Colonic mucosa (tissue), 4 donors: ENCODE data around the gene ZNF71. TPM values are rescaled to one million over a fixed set of nuclear protein-coding genes. Genes with fewer than 3 reads are reported as not detected.
"Not testable (repeated sequence)": the region's sequence is repeated elsewhere in the genome, so short reads cannot be mapped to it uniquely, and the experiment has no call there.

ENCODE experiments used
- DNase-seq: peaks from one replicate; pipeline ENCODE4 v3.0.0-alpha.2; 2020
- H3K27ac ChIP-seq: fragments of 200-600 bp; one replicate; pipeline ENCODE4 v1.8.0; 2021
- H3K27me3 ChIP-seq: fragments of 200-600 bp; one replicate; pipeline ENCODE4 v1.8.0; 2021
- H3K36me3 ChIP-seq: fragments of 200-600 bp; one replicate; pipeline ENCODE4 v1.8.0; 2021
- H3K4me1 ChIP-seq: fragments of 200-600 bp; one replicate; pipeline ENCODE4 v1.8.0; 2021; ENCODE audit warnings: mild to moderate bottlenecking
- H3K4me3 ChIP-seq: fragments of 200-600 bp; one replicate; pipeline ENCODE4 v1.8.0; 2021
- H3K9ac ChIP-seq, 2 donors: one replicate each; pipeline ENCODE4 v1.7.0; 2013; ENCODE audit warnings: control low read depth in 2 of 2, low read depth in 2 of 2, low read length in 2 of 2
- H3K9me3 ChIP-seq: fragments of 200-600 bp; one replicate; pipeline ENCODE4 v1.8.0; 2021
- intact Hi-C: fragments of 100-400 bp; cut with DNase I; formaldehyde crosslinking; loops from one replicate; pipeline ENCODE4 v1.14.1; 2022
- total RNA-seq, 2 donors: library from RNA; stranded (reverse); fragmentation: NEBNext Ultra II Directional in 1 of 2; extraction: Animal tissue kit (Norgen Biotek cat#: 25700) in 1 of 2; gene quantifications; one replicate each; pipeline ENCODE4 v1.2.1, GENCODE V29; 2021
- TF ChIP-seq, protein P1 (sequence below): fragments of 200-600 bp; IDR thresholded peaks from one replicate; pipeline ENCODE4 v1.8.0; 2022; ENCODE audit warnings: antibody characterized with exemption, mild to moderate bottlenecking
- donor health status: healthy.
- donor health status: DM: no; HTN: no; CAD: no.
- donor health status: DM: no; HTN: no; CAD: no.

ZNF71 gene
- total RNA-seq, 2 donors from 2014 or later = 2.6 to 3.9 TPM

- no peak for DNase-seq
- H3K36me3 ChIP-seq = no peaks in the 10 kb centered on the region
- H3K27ac ChIP-seq = no peak overlapping the region
- H3K4me1 ChIP-seq = no peaks in the 10 kb centered on the region
- H3K27me3 ChIP-seq = no peaks in the 10 kb centered on the region
- intact Hi-C loops = no loop called here
- H3K9me3 ChIP-seq = no peaks in the 10 kb centered on the region
- no peak overlapping the region for H3K9ac ChIP-seq
- H3K4me3 ChIP-seq = no peak overlapping the region
- TF ChIP-seq, protein P1, sequence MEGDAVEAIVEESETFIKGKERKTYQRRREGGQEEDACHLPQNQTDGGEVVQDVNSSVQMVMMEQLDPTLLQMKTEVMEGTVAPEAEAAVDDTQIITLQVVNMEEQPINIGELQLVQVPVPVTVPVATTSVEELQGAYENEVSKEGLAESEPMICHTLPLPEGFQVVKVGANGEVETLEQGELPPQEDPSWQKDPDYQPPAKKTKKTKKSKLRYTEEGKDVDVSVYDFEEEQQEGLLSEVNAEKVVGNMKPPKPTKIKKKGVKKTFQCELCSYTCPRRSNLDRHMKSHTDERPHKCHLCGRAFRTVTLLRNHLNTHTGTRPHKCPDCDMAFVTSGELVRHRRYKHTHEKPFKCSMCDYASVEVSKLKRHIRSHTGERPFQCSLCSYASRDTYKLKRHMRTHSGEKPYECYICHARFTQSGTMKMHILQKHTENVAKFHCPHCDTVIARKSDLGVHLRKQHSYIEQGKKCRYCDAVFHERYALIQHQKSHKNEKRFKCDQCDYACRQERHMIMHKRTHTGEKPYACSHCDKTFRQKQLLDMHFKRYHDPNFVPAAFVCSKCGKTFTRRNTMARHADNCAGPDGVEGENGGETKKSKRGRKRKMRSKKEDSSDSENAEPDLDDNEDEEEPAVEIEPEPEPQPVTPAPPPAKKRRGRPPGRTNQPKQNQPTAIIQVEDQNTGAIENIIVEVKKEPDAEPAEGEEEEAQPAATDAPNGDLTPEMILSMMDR = no peak
Observed at GRCh38 chr19:56668676-56669075, 73.6 kb downstream of the ZNF71 start.

- no peaks in the 10 kb centered on the region for H3K9me3 ChIP-seq
- intact Hi-C loops = no loop called here
- DNase-seq = no peak
- TF ChIP-seq, protein P1 = no peak
- no peaks in the 10 kb centered on the region for H3K4me1 ChIP-seq
- peak overlapping the region; percentile 36 for H3K4me3 ChIP-seq
- no peak overlapping the region for H3K27ac ChIP-seq
- H3K36me3 ChIP-seq = no peaks in the 10 kb centered on the region
- no peaks in the 10 kb centered on the region for H3K27me3 ChIP-seq
- H3K9ac ChIP-seq = peak overlapping the region in 1 of 2 donors; percentile 65
Observed at GRCh38 chr19:56670401-56670960, 75.4 kb downstream of the ZNF71 start.

GRCh38 chr19:56670961-56671612, 76.0 kb downstream of the ZNF71 start:
- DNase-seq = no peak
- H3K36me3 ChIP-seq = no peaks in the 10 kb centered on the region
- H3K4me3 ChIP-seq = peak overlapping the region; percentile 36
- H3K9ac ChIP-seq = peak overlapping the region; percentile 53 to 65
- no peaks in the 10 kb centered on the region for H3K9me3 ChIP-seq
- H3K27ac ChIP-seq = no peak overlapping the region
- intact Hi-C loops = no loop called here
- no peaks in the 10 kb centered on the region for H3K4me1 ChIP-seq
- TF ChIP-seq, protein P1 = no peak
- no peaks in the 10 kb centered on the region for H3K27me3 ChIP-seq

- TF ChIP-seq, protein P1 = no peak
- H3K4me1 ChIP-seq = no peaks in the 10 kb centered on the region
- intact Hi-C loops = no loop called here
- H3K4me3 ChIP-seq = peak within 1 kb of the TSS; percentile 36
- H3K27ac ChIP-seq = no peak within 1 kb of the TSS
- H3K36me3 ChIP-seq = no peaks in the 10 kb centered on the region
- DNase-seq = peak; percentile 89
- H3K9ac ChIP-seq = peak within 1 kb of the TSS; percentile 53 to 65
- H3K27me3 ChIP-seq = no peaks in the 10 kb centered on the region
- H3K9me3 ChIP-seq = no peaks in the 10 kb centered on the region
Observed at GRCh38 chr19:56671613-56671994, 76.5 kb downstream of the ZNF71 start, which contains the start of gene ZNF835. ZNF835 (minus strand) TSS chr19:56671757; CDS start chr19:56665198, 6,559 bp downstream.

- DNase-seq = not testable (repeated sequence)
Observed at GRCh38 chr19:56672610-56673009, 77.5 kb downstream of the ZNF71 start.

More at GRCh38 chr19:56672610-56673009, 77.5 kb downstream of the ZNF71 start:
- H3K36me3 ChIP-seq, H3K27ac ChIP-seq, H3K9me3 ChIP-seq, H3K27me3 ChIP-seq, H3K9ac ChIP-seq, H3K4me1 ChIP-seq, intact Hi-C loops, H3K4me3 ChIP-seq: not testable (repeated sequence)

Other genes starting within 250 kb of the ZNF71 start
- 1 to 10 TPM; 1.1 to 1.4 TPM for gene ZNF582, start 201.8 kb upstream of the ZNF71 start, total RNA-seq
- 1 to 10 TPM; 1.3 to 2.1 TPM for gene ZNF583, start 191.0 kb upstream of the ZNF71 start, total RNA-seq
- 1 to 10 TPM; 1.1 to 1.3 TPM for gene ZNF667, start 118.0 kb upstream of the ZNF71 start, total RNA-seq
- 1 to 10 TPM; 2.1 to 4.2 TPM for gene ZNF471, start 87.4 kb upstream of the ZNF71 start, total RNA-seq
- 1 to 10 TPM; 1.5 to 2.1 TPM for gene ZFP28, start 56.4 kb upstream of the ZNF71 start, total RNA-seq
- gene ZNF470, start 27.8 kb upstream of the ZNF71 start, total RNA-seq = 1 to 10 TPM; 1.8 to 2.5 TPM
- not detected for gene SMIM17, start 47.9 kb downstream of the ZNF71 start, total RNA-seq
- gene ZNF835, start 76.5 kb downstream of the ZNF71 start, total RNA-seq = 1 to 10 TPM; 1.1 to 1.3 TPM
- gene PEG3, start 245.4 kb downstream of the ZNF71 start, total RNA-seq = 1 to 10 TPM; 1.4 to 2.8 TPM
- not detected for gene ZIM2, start 245.4 kb downstream of the ZNF71 start, total RNA-seq